ENCODE results near the gene SDHA. TPM values are rescaled to one million over a fixed set of nuclear protein-coding genes. Genes with fewer than 3 reads are reported as not detected.
"Not testable (repeated sequence)": the region's sequence is repeated elsewhere in the genome, so short reads cannot be mapped to it uniquely, and the experiment has no call there.

SDHA gene
- total RNA-seq (100 to 1,000 TPM; 167 to 296 (median 212) TPM), polyA plus RNA-seq (100 to 1,000 TPM; 116 to 203 (median 182) TPM)
- long read RNA-seq, donor 1, transcript SDHA-201 (15 exons, 2,390 nt), result major isoform, 81 of 185 reads
- long read RNA-seq, donor 1, transcript SDHA-214 (6 exons, 3,001 nt), result minor isoform, 6 of 185 reads
- long read RNA-seq, donor 1, partial matches to known transcripts, result 96 of 185 reads
- long read RNA-seq, donor 1, other reads (novel, unspliced or antisense), result 0 of 185 reads
- long read RNA-seq, donor 2, transcript SDHA-201 (15 exons, 2,390 nt), result major isoform, 56 of 188 reads
- long read RNA-seq, donor 2, transcript SDHA-214 (6 exons, 3,001 nt), result minor isoform, 9 of 188 reads
- long read RNA-seq, donor 2, partial matches to known transcripts, result 112 of 188 reads
- long read RNA-seq, donor 2, other reads (novel, unspliced or antisense), result 5 of 188 reads
- long read RNA-seq, donor 3, transcript SDHA-214 (6 exons, 3,001 nt), result minor isoform, 5 of 120 reads
- long read RNA-seq, donor 3, transcript SDHA-201 (15 exons, 2,390 nt), result major isoform, 51 of 120 reads
- long read RNA-seq, donor 3, partial matches to known transcripts, result 58 of 120 reads
- long read RNA-seq, donor 3, other reads (novel, unspliced or antisense), result 0 of 120 reads
- long read RNA-seq, donor 4, transcript SDHA-201 (15 exons, 2,390 nt), result major isoform, 142 of 155 reads
- long read RNA-seq, donor 4, partial matches to known transcripts, result 8 of 155 reads
- long read RNA-seq, donor 4, other reads (novel, unspliced or antisense), result 2 of 155 reads
- long read RNA-seq, donor 5, transcript SDHA-201 (15 exons, 2,390 nt), result major isoform, 954 of 1,023 reads
- long read RNA-seq, donor 5, partial matches to known transcripts, result 24 of 1,023 reads
- long read RNA-seq, donor 5, other reads (novel, unspliced or antisense), result 33 of 1,023 reads
- long read RNA-seq, donor 6, transcript SDHA-201 (15 exons, 2,390 nt), result major isoform, 88 of 102 reads
- long read RNA-seq, donor 6, partial matches to known transcripts, result 10 of 102 reads
- long read RNA-seq, donor 6, other reads (novel, unspliced or antisense), result 3 of 102 reads
- long read RNA-seq, donor 7, transcript SDHA-201 (15 exons, 2,390 nt), result major isoform, 19 of 62 reads
- long read RNA-seq, donor 7, partial matches to known transcripts, result 39 of 62 reads
- long read RNA-seq, donor 7, other reads (novel, unspliced or antisense), result 0 of 62 reads
- long read RNA-seq, donor 8, transcript SDHA-214 (6 exons, 3,001 nt), result minor isoform, 10 of 213 reads
- long read RNA-seq, donor 8, transcript SDHA-201 (15 exons, 2,390 nt), result major isoform, 84 of 213 reads
- long read RNA-seq, donor 8, partial matches to known transcripts, result 108 of 213 reads
- long read RNA-seq, donor 8, other reads (novel, unspliced or antisense), result 6 of 213 reads
- long read RNA-seq, donor 9, transcript SDHA-201 (15 exons, 2,390 nt), result major isoform, 47 of 93 reads
- long read RNA-seq, donor 9, transcript SDHA-214 (6 exons, 3,001 nt), result minor isoform, 6 of 93 reads
- long read RNA-seq, donor 9, partial matches to known transcripts, result 39 of 93 reads
- long read RNA-seq, donor 9, other reads (novel, unspliced or antisense), result 0 of 93 reads
- long read RNA-seq, donor 10, transcript SDHA-201 (15 exons, 2,390 nt), result major isoform, 32 of 67 reads
- long read RNA-seq, donor 10, partial matches to known transcripts, result 32 of 67 reads
- long read RNA-seq, donor 10, other reads (novel, unspliced or antisense), result 0 of 67 reads

DNA sequence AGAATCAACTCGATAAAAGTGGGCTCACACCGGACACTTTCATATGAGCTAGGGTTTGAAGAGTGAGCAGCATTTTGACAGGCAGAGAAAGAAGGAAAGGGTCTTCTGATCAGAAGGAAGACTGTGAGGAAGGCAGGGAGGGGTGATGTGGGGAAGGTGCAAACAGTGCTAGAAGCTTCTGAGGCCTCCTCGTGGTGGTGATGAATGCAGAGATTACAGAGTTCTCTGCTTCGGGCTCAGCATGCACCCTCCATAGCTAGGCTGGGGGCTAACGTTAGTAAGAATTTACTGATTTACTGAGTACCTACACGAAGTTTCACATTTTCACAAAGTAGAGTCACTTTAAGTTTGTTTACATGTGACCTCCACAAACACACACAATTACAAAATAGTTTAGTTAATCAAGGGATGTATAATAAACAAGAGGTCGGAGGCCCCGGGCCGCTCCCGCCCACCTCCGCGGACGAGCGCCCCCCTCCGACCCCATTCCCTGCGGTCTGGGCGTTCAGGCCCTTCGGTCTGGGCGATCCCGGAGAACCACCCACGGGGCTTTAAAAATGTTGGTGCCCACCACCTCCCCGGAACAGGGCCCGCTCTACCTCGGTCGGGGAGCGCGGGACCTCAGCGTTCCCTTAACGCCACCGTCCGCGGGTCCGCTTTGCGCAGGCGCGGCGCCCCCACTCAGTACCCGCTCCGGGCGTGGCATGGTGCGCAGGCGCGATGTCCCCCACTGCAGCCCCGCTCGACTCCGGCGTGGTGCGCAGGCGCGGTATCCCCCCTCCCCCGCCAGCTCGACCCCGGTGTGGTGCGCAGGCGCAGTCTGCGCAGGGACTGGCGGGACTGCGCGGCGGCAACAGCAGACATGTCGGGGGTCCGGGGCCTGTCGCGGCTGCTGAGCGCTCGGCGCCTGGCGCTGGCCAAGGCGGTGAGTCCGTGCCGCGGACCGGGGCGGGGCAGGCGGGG is at the start of gene SDHA, which contains the start of gene CCDC127:
Gene SDHA (plus strand): TSS at position 827 of the 963 bp plus-strand sequence. CDS start 36 bp downstream, at position 863.
Gene CCDC127 (minus strand): TSS at position 660 of the 963 bp plus-strand sequence. CDS start 1,304 bp downstream, outside the sequence.
- peak within 1 kb of the TSS; percentile 62 to 94 (median 91) for H3K27ac ChIP-seq
- H3K4me3 ChIP-seq, result peak within 1 kb of the TSS; percentile 25 to 92 (median 82)
- DNase-seq, result peak; percentile 96 to 98 (median 98)
- H3K36me3 ChIP-seq (replicated peaks in 1 of 2); H3K27me3 ChIP-seq; H3K9me3 ChIP-seq (replicated peaks in 1 of 3); intact Hi-C loops (cut with DNase I): not testable (repeated sequence)
- WGBS, 4 donors, result 1 to 4% (median 2%) methylated on average over 15 to 75 of the region's 75 CpGs
- H3K4me1 ChIP-seq (replicated peaks in 1 of 2), result peaks cover 11 to 33% of the 10 kb centered on the region in 2 donors
- peak; percentile 70 to 92 for TF ChIP-seq POLR2A (IDR thresholded peaks at IDR 0.05)

DNA sequence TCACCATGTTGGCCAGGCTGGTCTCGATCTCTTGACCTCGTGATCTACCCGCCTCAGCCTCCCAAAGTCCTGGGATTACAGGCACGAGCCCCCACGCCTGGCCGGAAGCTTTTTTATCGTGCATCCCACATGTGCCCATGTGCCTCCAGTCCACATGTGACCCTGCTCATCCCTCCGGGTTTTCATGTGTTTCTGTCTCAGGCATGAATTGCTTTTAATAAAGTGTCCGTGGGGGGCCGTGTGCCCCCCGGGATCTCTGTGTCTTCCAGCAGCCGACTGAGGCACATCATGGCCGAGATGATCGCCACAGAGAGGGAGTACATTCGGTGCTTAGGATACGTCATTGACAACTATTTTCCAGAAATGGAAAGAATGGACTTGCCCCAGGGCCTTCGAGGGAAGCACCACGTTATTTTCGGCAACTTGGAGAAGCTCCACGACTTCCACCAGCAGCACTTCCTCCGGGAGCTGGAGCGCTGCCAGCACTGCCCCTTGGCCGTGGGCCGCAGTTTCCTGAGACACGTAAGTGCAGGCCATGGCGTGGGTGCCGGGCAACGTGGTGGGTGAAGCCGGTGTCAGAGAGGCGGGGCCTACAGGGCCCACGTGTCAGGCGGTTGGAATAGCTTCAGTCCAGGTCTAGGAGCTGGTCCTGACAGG is 48.9 kb upstream of the SDHA start:
- Histone ChIP-seq H3K4me1 (replicated peaks in 1 of 2) (no peaks in the 10 kb centered on the region), H3K9me3 (replicated peaks in 1 of 3) (no peaks in the 10 kb centered on the region), H3K4me3 (no peak overlapping the region), H3K36me3 (replicated peaks in 1 of 2) (no peaks in the 10 kb centered on the region), H3K27me3 (no peaks in the 10 kb centered on the region), H3K27ac (peak overlapping the region in 1 of 5 donors; percentile 34)
- 69 to 71% (median 70%) methylated on average over 20 to 32 of the region's 32 CpGs for WGBS, 4 donors
- intact Hi-C loops (cut with DNase I), result no loop called here
- TF ChIP-seq POLR2A (IDR thresholded peaks at IDR 0.05), result no peak
- TF ChIP-seq, protein P1, sequence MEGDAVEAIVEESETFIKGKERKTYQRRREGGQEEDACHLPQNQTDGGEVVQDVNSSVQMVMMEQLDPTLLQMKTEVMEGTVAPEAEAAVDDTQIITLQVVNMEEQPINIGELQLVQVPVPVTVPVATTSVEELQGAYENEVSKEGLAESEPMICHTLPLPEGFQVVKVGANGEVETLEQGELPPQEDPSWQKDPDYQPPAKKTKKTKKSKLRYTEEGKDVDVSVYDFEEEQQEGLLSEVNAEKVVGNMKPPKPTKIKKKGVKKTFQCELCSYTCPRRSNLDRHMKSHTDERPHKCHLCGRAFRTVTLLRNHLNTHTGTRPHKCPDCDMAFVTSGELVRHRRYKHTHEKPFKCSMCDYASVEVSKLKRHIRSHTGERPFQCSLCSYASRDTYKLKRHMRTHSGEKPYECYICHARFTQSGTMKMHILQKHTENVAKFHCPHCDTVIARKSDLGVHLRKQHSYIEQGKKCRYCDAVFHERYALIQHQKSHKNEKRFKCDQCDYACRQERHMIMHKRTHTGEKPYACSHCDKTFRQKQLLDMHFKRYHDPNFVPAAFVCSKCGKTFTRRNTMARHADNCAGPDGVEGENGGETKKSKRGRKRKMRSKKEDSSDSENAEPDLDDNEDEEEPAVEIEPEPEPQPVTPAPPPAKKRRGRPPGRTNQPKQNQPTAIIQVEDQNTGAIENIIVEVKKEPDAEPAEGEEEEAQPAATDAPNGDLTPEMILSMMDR (IDR thresholded peaks at IDR 0.05), result no peak
- peak; percentile 37 to 79 (median 56) for DNase-seq

DNA sequence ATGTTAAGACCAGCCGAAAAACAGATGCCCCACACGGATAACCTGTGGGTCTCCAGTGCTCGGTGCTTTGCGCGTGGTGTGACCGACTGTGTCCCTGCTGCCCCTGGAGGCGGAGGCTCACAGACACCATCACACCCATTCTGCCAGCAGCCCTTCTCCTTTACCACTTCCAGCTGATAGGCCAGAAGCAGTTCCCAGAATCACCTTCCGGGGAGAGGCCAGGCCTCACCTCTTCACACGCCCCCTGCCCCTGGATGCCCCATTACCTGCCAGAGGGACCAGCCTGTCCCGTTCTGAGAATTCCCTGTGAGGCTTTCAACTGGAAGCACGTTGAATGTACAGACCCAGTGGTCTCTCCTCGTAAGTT is 48.4 kb upstream of the SDHA start:
- H3K4me3 ChIP-seq, result no peak overlapping the region
- peak overlapping the region in 1 of 5 donors; percentile 34 for H3K27ac ChIP-seq
- no peak for TF ChIP-seq POLR2A (IDR thresholded peaks at IDR 0.05)
- TF ChIP-seq, protein P1 (IDR thresholded peaks at IDR 0.05), result no peak
- H3K9me3 ChIP-seq (replicated peaks in 1 of 3), result no peaks in the 10 kb centered on the region
- H3K36me3 ChIP-seq (replicated peaks in 1 of 2), result no peaks in the 10 kb centered on the region
- no peaks in the 10 kb centered on the region for H3K27me3 ChIP-seq
- no peaks in the 10 kb centered on the region for H3K4me1 ChIP-seq (replicated peaks in 1 of 2)
- intact Hi-C loops (cut with DNase I), result no loop called here
- no peak for DNase-seq
- 59 to 90% (median 83%) methylated on average over 4 to 12 of the region's 12 CpGs for WGBS, 4 donors
